Skin epidermis (tissue), 12 donors: ENCODE results near the gene SIX4.
"Not testable (repeated sequence)": the region's sequence is repeated elsewhere in the genome, so short reads cannot be mapped to it uniquely, and the experiment has no call there.

Experiments
- H3K27ac ChIP-seq, 21 experiments: fragments of 200-600 bp; sonication (generic) in 11 of 21; one replicate each; pipeline ENCODE4 v1.5.0; 2020; ENCODE audit warnings: mild to moderate bottlenecking in 3 of 21, inconsistent platforms in 2 of 21, moderate library complexity in 2 of 21
- H3K4me3 ChIP-seq, 7 experiments: fragments of 200-600 bp; sonication (generic) in 2 of 7; one replicate each; pipeline ENCODE4 v1.5.0; 2020; ENCODE audit warnings: inconsistent platforms in 2 of 7, mild to moderate bottlenecking in 2 of 7, moderate library complexity in 1 of 7

Gene SIX4

GRCh38 chr14:60723907-60724618, at the start of gene SIX4:
SIX4 (minus strand) TSS chr14:60724351; CDS start chr14:60724074, 277 bp downstream.
- peak within 1 kb of the TSS; percentile 44 to 61 (median 53) for H3K4me3 ChIP-seq

GRCh38 chr14:60773558-60773957, 49.4 kb upstream of the SIX4 start:
- Histone ChIP-seq H3K27ac (no peak overlapping the region), H3K4me3 (no peak overlapping the region)

More at GRCh38 chr14:60723907-60724618, at the start of gene SIX4:
- H3K27ac ChIP-seq = peak within 1 kb of the TSS in 11 of 21 experiments; percentile 9 to 80 (median 48)

- H3K27ac ChIP-seq = no peak overlapping the region
These were observed 47.0 kb upstream of the SIX4 start for GRCh38 chr14:60771117-60771516.

GRCh38 chr14:60768602-60769001, 44.5 kb upstream of the SIX4 start:
- H3K4me3 ChIP-seq = no peak overlapping the region
- no peak overlapping the region for H3K27ac ChIP-seq

More at GRCh38 chr14:60771117-60771516, 47.0 kb upstream of the SIX4 start:
- no peak overlapping the region for H3K4me3 ChIP-seq

- Histone ChIP-seq H3K4me3 (no peak overlapping the region), H3K27ac (no peak overlapping the region)
These were observed 36.7 kb upstream of the SIX4 start for GRCh38 chr14:60760644-60761364.

GRCh38 chr14:60760209-60760608, 36.1 kb upstream of the SIX4 start:
- no peak overlapping the region for H3K4me3 ChIP-seq
- H3K27ac ChIP-seq = no peak overlapping the region

GRCh38 chr14:60758885-60759284, 34.7 kb upstream of the SIX4 start:
- no peak overlapping the region for H3K27ac ChIP-seq
- H3K4me3 ChIP-seq = no peak overlapping the region

GRCh38 chr14:60757567-60758002, 33.4 kb upstream of the SIX4 start:
- Histone ChIP-seq H3K4me3 (no peak overlapping the region), H3K27ac (no peak overlapping the region)

GRCh38 chr14:60756847-60757246, 32.7 kb upstream of the SIX4 start:
- Histone ChIP-seq H3K27ac (no peak overlapping the region), H3K4me3 (no peak overlapping the region)

- H3K4me3 ChIP-seq = no peak overlapping the region
These were observed 29.3 kb upstream of the SIX4 start for GRCh38 chr14:60753264-60754119.

GRCh38 chr14:60744566-60744965, 20.4 kb upstream of the SIX4 start:
- H3K4me3 ChIP-seq = no peak overlapping the region
- H3K27ac ChIP-seq = no peak overlapping the region

More at GRCh38 chr14:60753264-60754119, 29.3 kb upstream of the SIX4 start:
- H3K27ac ChIP-seq = no peak overlapping the region

- H3K27ac ChIP-seq = no peak overlapping the region
- no peak overlapping the region for H3K4me3 ChIP-seq
These were observed 14.8 kb upstream of the SIX4 start for GRCh38 chr14:60738843-60739508.

GRCh38 chr14:60736494-60736893, 12.3 kb upstream of the SIX4 start:
- Histone ChIP-seq H3K4me3 (no peak overlapping the region), H3K27ac (no peak overlapping the region)

GRCh38 chr14:60735416-60735815, 11.3 kb upstream of the SIX4 start:
- H3K27ac ChIP-seq = peak overlapping the region in 8 of 21 experiments; percentile 58 to 87 (median 80)
- peak overlapping the region; percentile 66 to 85 (median 82) for H3K4me3 ChIP-seq

- peak within 1 kb of the TSS; percentile 66 to 85 (median 82) for H3K4me3 ChIP-seq
- H3K27ac ChIP-seq = peak within 1 kb of the TSS; percentile 8 to 87 (median 72)
These were observed 10.5 kb upstream of the SIX4 start, which contains the start of gene MNAT1 for GRCh38 chr14:60734465-60735242. MNAT1 (plus strand) TSS chr14:60734761; CDS start chr14:60734863, 102 bp downstream.

GRCh38 chr14:60732840-60733483, 8.8 kb upstream of the SIX4 start:
- H3K4me3 ChIP-seq = no peak overlapping the region
- no peak overlapping the region for H3K27ac ChIP-seq

GRCh38 chr14:60731291-60731690, 7.1 kb upstream of the SIX4 start:
- not testable (repeated sequence) for H3K4me3 ChIP-seq, H3K27ac ChIP-seq
